ENCODE data around the gene LRRC28. TPM values are rescaled to one million over a fixed set of nuclear protein-coding genes. Genes with fewer than 3 reads are reported as not detected.

The LRRC28 gene
- total RNA-seq, 2 experiments from 2014 or later = 15.2 to 18.2 TPM

- Mint-ChIP-seq H3K27ac (no peak overlapping the region), H3K4me3 (no peak overlapping the region), H3K36me3 (ENCODE audit: low read depth) (peaks cover 14% of the 10 kb centered on the region), H3K4me1 (peaks cover 23% of the 10 kb centered on the region), H3K9me3 (ENCODE audit: low read depth) (no peaks in the 10 kb centered on the region), H3K27me3 (no peaks in the 10 kb centered on the region)
- ATAC-seq = no peak
- intact Hi-C loops (cut with DNase I, micrococcal nuclease) = no loop called here
- POLR2A ChIA-PET = no interaction called here
- no peak for DNase-seq
- CTCF ChIA-PET = interaction anchor here (1.0 to 7.0 kb wide), 4 partner anchors 291 to 480 kb away, joined by 3 to 124 read pairs (median 22); no protein-coding TSS in a partner anchor
These were observed 24.3 kb downstream of the LRRC28 start for GRCh38 chr15:99275525-99276128.

GRCh38 chr15:99279290-99279689 is 28.0 kb downstream of the LRRC28 start:
- H3K27me3 Mint-ChIP-seq = no peaks in the 10 kb centered on the region
- H3K4me3 Mint-ChIP-seq = no peak overlapping the region
- peak overlapping the region; percentile 88 for H3K27ac Mint-ChIP-seq
- H3K4me1 Mint-ChIP-seq = peaks cover 38% of the 10 kb centered on the region
- DNase-seq = no peak
- peak; percentile 35 for ATAC-seq
- H3K9me3 Mint-ChIP-seq (ENCODE audit: low read depth) = no peaks in the 10 kb centered on the region
- CTCF ChIA-PET = interaction anchor here (0.9 to 1.6 kb wide), 4 partner anchors 19 to 424 kb away, joined by 3 to 5 read pairs (median 4); partner anchors contain the start of gene LRRC28
- POLR2A ChIA-PET = interaction anchor here (0.6 to 0.8 kb wide), 3 partner anchors 175 to 425 kb away, joined by 3 to 5 read pairs (median 4); no protein-coding TSS in a partner anchor
- intact Hi-C loops (cut with DNase I, micrococcal nuclease) = loop anchor here in 1 of 2 experiments (2.0 kb wide), 2 partner anchors 46 to 90 kb away; no protein-coding TSS in a partner anchor
- peaks cover 14% of the 10 kb centered on the region for H3K36me3 Mint-ChIP-seq (ENCODE audit: low read depth)

- CTCF ChIA-PET = interaction anchor here (0.9 to 1.6 kb wide), 3 partner anchors 26 to 424 kb away, joined by 4 to 5 read pairs (median 5); partner anchors contain the start of gene LRRC28
- intact Hi-C loops (cut with DNase I, micrococcal nuclease) = loop anchor here (2.0 to 5.0 kb wide), 4 partner anchors 45 to 287 kb away; partner anchors contain the start of gene MEF2A (in 1 of the 2)
- POLR2A ChIA-PET = interaction anchor here (0.6 to 0.8 kb wide), 2 partner anchors 175 to 425 kb away, joined by 3 to 5 read pairs; no protein-coding TSS in a partner anchor
- Mint-ChIP-seq H3K36me3 (ENCODE audit: low read depth) (peaks cover 17% of the 10 kb centered on the region), H3K9me3 (ENCODE audit: low read depth) (no peaks in the 10 kb centered on the region), H3K4me1 (peaks cover 43% of the 10 kb centered on the region), H3K27ac (peak overlapping the region; percentile 88), H3K4me3 (peak overlapping the region; percentile 47), H3K27me3 (no peaks in the 10 kb centered on the region)
- peak; percentile 81 for ATAC-seq
- peak; percentile 53 for DNase-seq
These were observed 28.5 kb downstream of the LRRC28 start for GRCh38 chr15:99279827-99280226.

GRCh38 chr15:99282121-99282520 is 30.8 kb downstream of the LRRC28 start:
- no peak overlapping the region for H3K4me3 Mint-ChIP-seq
- H3K4me1 Mint-ChIP-seq = peaks cover 44% of the 10 kb centered on the region
- no peaks in the 10 kb centered on the region for H3K27me3 Mint-ChIP-seq
- ChIA-PET CTCF (interaction anchor here (0.6 to 1.9 kb wide), 9 partner anchors 10 to 509 kb away, joined by 3 to 20 read pairs (median 3); partner anchors contain the start of gene LRRC28), POLR2A (no interaction called here)
- H3K36me3 Mint-ChIP-seq (ENCODE audit: low read depth) = peaks cover 19% of the 10 kb centered on the region
- DNase-seq (no peak), ATAC-seq (no peak)
- intact Hi-C loops (cut with DNase I, micrococcal nuclease) = loop anchor here (5.0 kb wide), 2 partner anchors 90 to 285 kb away; partner anchors contain the start of gene MEF2A (in 1 of the 2)
- no peaks in the 10 kb centered on the region for H3K9me3 Mint-ChIP-seq (ENCODE audit: low read depth)
- H3K27ac Mint-ChIP-seq = no peak overlapping the region

- no peaks in the 10 kb centered on the region for H3K9me3 Mint-ChIP-seq (ENCODE audit: low read depth)
- no peaks in the 10 kb centered on the region for H3K27me3 Mint-ChIP-seq
- H3K27ac Mint-ChIP-seq = no peak overlapping the region
- H3K4me3 Mint-ChIP-seq = no peak overlapping the region
- intact Hi-C loops (cut with DNase I, micrococcal nuclease) = loop anchor here (5.0 kb wide), 2 partner anchors 90 to 285 kb away; partner anchors contain the start of gene MEF2A (in 1 of the 2)
- DNase-seq (no peak), ATAC-seq (no peak)
- H3K36me3 Mint-ChIP-seq (ENCODE audit: low read depth) = peaks cover 19% of the 10 kb centered on the region
- peaks cover 42% of the 10 kb centered on the region for H3K4me1 Mint-ChIP-seq
- POLR2A ChIA-PET = interaction anchor here (0.7 kb wide), 1 partner anchor 308 kb away, joined by 3 read pairs; no protein-coding TSS in a partner anchor
- CTCF ChIA-PET = interaction anchor here (1.1 to 1.9 kb wide), 4 partner anchors 10 to 422 kb away, joined by 3 to 20 read pairs (median 11); no protein-coding TSS in a partner anchor
These were observed 31.3 kb downstream of the LRRC28 start for GRCh38 chr15:99282586-99282985.

GRCh38 chr15:99283717-99284116 is 32.4 kb downstream of the LRRC28 start:
- ChIA-PET POLR2A (no interaction called here), CTCF (interaction anchor here (1.4 to 2.3 kb wide), 2 partner anchors 14 to 420 kb away, joined by 3 to 10 read pairs; no protein-coding TSS in a partner anchor)
- H3K4me3 Mint-ChIP-seq = no peak overlapping the region
- DNase-seq (no peak), ATAC-seq (no peak)
- intact Hi-C loops (cut with DNase I, micrococcal nuclease) = loop anchor here (5.0 kb wide), 2 partner anchors 89 to 284 kb away; partner anchors contain the start of gene MEF2A (in 1 of the 2)
- no peaks in the 10 kb centered on the region for H3K9me3 Mint-ChIP-seq (ENCODE audit: low read depth)
- peaks cover 17% of the 10 kb centered on the region for H3K36me3 Mint-ChIP-seq (ENCODE audit: low read depth)
- peaks cover 42% of the 10 kb centered on the region for H3K4me1 Mint-ChIP-seq
- no peak overlapping the region for H3K27ac Mint-ChIP-seq
- no peaks in the 10 kb centered on the region for H3K27me3 Mint-ChIP-seq

GRCh38 chr15:99291643-99292042 is 40.4 kb downstream of the LRRC28 start:
- ATAC-seq (no peak), DNase-seq (no peak)
- no peak overlapping the region for H3K27ac Mint-ChIP-seq
- no peaks in the 10 kb centered on the region for H3K27me3 Mint-ChIP-seq
- ChIA-PET CTCF (interaction anchor here (1.3 kb wide), 1 partner anchor 465 kb away, joined by 5 read pairs; no protein-coding TSS in a partner anchor), POLR2A (no interaction called here)
- no peaks in the 10 kb centered on the region for H3K4me1 Mint-ChIP-seq
- peaks cover 7% of the 10 kb centered on the region for H3K9me3 Mint-ChIP-seq (ENCODE audit: low read depth)
- H3K36me3 Mint-ChIP-seq (ENCODE audit: low read depth) = peaks cover 24% of the 10 kb centered on the region
- intact Hi-C loops (cut with DNase I, micrococcal nuclease) = no loop called here
- no peak overlapping the region for H3K4me3 Mint-ChIP-seq

GRCh38 chr15:99295840-99296239 is 44.6 kb downstream of the LRRC28 start:
- ChIA-PET CTCF (no interaction called here), POLR2A (no interaction called here)
- Mint-ChIP-seq H3K27ac (no peak overlapping the region), H3K4me3 (no peak overlapping the region), H3K9me3 (ENCODE audit: low read depth) (peaks cover 7% of the 10 kb centered on the region), H3K36me3 (ENCODE audit: low read depth) (peaks cover 24% of the 10 kb centered on the region), H3K27me3 (no peaks in the 10 kb centered on the region), H3K4me1 (no peaks in the 10 kb centered on the region)
- DNase-seq (no peak), ATAC-seq (no peak)
- intact Hi-C loops (cut with DNase I, micrococcal nuclease) = no loop called here

- POLR2A ChIA-PET = no interaction called here
- intact Hi-C loops (cut with DNase I, micrococcal nuclease) = no loop called here
- ATAC-seq (no peak), DNase-seq (no peak)
- Mint-ChIP-seq H3K27ac (no peak overlapping the region), H3K4me3 (no peak overlapping the region), H3K27me3 (no peaks in the 10 kb centered on the region), H3K4me1 (no peaks in the 10 kb centered on the region), H3K9me3 (ENCODE audit: low read depth) (peaks cover 7% of the 10 kb centered on the region), H3K36me3 (ENCODE audit: low read depth) (peaks cover 24% of the 10 kb centered on the region)
- CTCF ChIA-PET = interaction anchor here (0.7 kb wide), 1 partner anchor 1095 kb away, joined by 3 read pairs; no protein-coding TSS in a partner anchor
These were observed 45.1 kb downstream of the LRRC28 start for GRCh38 chr15:99296386-99296785.

GRCh38 chr15:99303907-99304306 is 52.6 kb downstream of the LRRC28 start:
- no peak overlapping the region for H3K27ac Mint-ChIP-seq
- H3K27me3 Mint-ChIP-seq = no peaks in the 10 kb centered on the region
- intact Hi-C loops (cut with DNase I, micrococcal nuclease) = no loop called here
- ChIA-PET POLR2A (no interaction called here), CTCF (interaction anchor here (0.6 kb wide), 1 partner anchor 326 kb away, joined by 3 read pairs; no protein-coding TSS in a partner anchor)
- no peaks in the 10 kb centered on the region for H3K9me3 Mint-ChIP-seq (ENCODE audit: low read depth)
- H3K4me1 Mint-ChIP-seq = no peaks in the 10 kb centered on the region
- no peak for DNase-seq
- ATAC-seq = no peak
- H3K4me3 Mint-ChIP-seq = no peak overlapping the region
- no peaks in the 10 kb centered on the region for H3K36me3 Mint-ChIP-seq (ENCODE audit: low read depth)

GRCh38 chr15:99305761-99306505 is 54.7 kb downstream of the LRRC28 start:
- H3K4me1 Mint-ChIP-seq = no peaks in the 10 kb centered on the region
- DNase-seq = no peak
- H3K4me3 Mint-ChIP-seq = no peak overlapping the region
- CTCF ChIA-PET = no interaction called here
- H3K9me3 Mint-ChIP-seq (ENCODE audit: low read depth) = no peaks in the 10 kb centered on the region
- H3K36me3 Mint-ChIP-seq (ENCODE audit: low read depth) = no peaks in the 10 kb centered on the region
- ATAC-seq = no peak
- POLR2A ChIA-PET = no interaction called here
- intact Hi-C loops (cut with DNase I, micrococcal nuclease) = no loop called here
- H3K27ac Mint-ChIP-seq = no peak overlapping the region
- H3K27me3 Mint-ChIP-seq = no peaks in the 10 kb centered on the region

All from activated CD4-positive, alpha-beta T cell treated with anti-CD3 and anti-CD28 coated beads for 36 hours (primary cell).